Measurements from ENCODE around the gene ITIH5. TPM values are rescaled to one million over a fixed set of nuclear protein-coding genes. Genes with fewer than 3 reads are reported as not detected.

The ITIH5 gene
- total RNA-seq, 2 experiments from 2014 or later, result not detected

GRCh38 chr10:7679256-7679655 is 12.5 kb upstream of the ITIH5 start:
- CTCF ChIA-PET, result interaction anchor here (3.1 kb wide), 1 partner anchor 8 kb away, joined by 14 read pairs; no protein-coding TSS in a partner anchor
- Mint-ChIP-seq H3K27me3 (peaks cover 36% of the 10 kb centered on the region), H3K4me3 (no peak overlapping the region), H3K36me3 (ENCODE audit: low read depth) (no peaks in the 10 kb centered on the region), H3K4me1 (ENCODE audit: low read depth) (no peaks in the 10 kb centered on the region), H3K9me3 (no peaks in the 10 kb centered on the region), H3K27ac (no peak overlapping the region)
- Histone ChIP-seq H3K4me1 (ENCODE audit: insufficient read depth, low read length) (no peaks in the 10 kb centered on the region), H3K4me3 (ENCODE audit: low read length) (no peak overlapping the region), H3K27ac (ENCODE audit: low read depth in 1 of 2, low read length in 2 of 2) (no peak overlapping the region), H3K9me3 (ENCODE audit: control insufficient read depth in 1 of 2, insufficient read depth in 1 of 2, low read length in 2 of 2) (no peaks in the 10 kb centered on the region), H3K36me3 (ENCODE audit: insufficient read depth, low read length) (no peaks in the 10 kb centered on the region), H3K27me3 (ENCODE audit: control insufficient read depth in 1 of 2, insufficient read depth in 2 of 2, low read length in 2 of 2) (peaks cover 8 to 22% of the 10 kb centered on the region in 2 experiments)
- no peak for ATAC-seq (ENCODE audit: poor library complexity)
- DNase-seq, result no peak
- POLR2A ChIA-PET, result no interaction called here
- intact Hi-C loops (cut with DNase I, micrococcal nuclease), result loop anchor here in 1 of 2 experiments (5.0 kb wide), 1 partner anchor 487 kb away; no protein-coding TSS in a partner anchor
- TF ChIP-seq CTCF (IDR thresholded peaks at IDR 0.05), result no peak

- H3K27me3 Mint-ChIP-seq, result peaks cover 76% of the 10 kb centered on the region
- DNase-seq (no peak), ATAC-seq (ENCODE audit: poor library complexity) (no peak)
- H3K4me1 Mint-ChIP-seq (ENCODE audit: low read depth), result peaks cover 5% of the 10 kb centered on the region
- intact Hi-C loops (cut with DNase I, micrococcal nuclease), result no loop called here
- no peak overlapping the region for H3K27ac ChIP-seq (ENCODE audit: low read depth in 1 of 2, low read length in 2 of 2)
- no peak overlapping the region for H3K4me3 ChIP-seq (ENCODE audit: low read length)
- POLR2A ChIA-PET, result no interaction called here
- TF ChIP-seq CTCF (IDR thresholded peaks at IDR 0.05), result no peak
- H3K4me1 ChIP-seq (ENCODE audit: insufficient read depth, low read length), result peaks cover 3% of the 10 kb centered on the region
- H3K27me3 ChIP-seq (ENCODE audit: control insufficient read depth in 1 of 2, insufficient read depth in 2 of 2, low read length in 2 of 2), result peaks cover 18 to 37% of the 10 kb centered on the region in 2 experiments
- H3K36me3 ChIP-seq (ENCODE audit: insufficient read depth, low read length), result no peaks in the 10 kb centered on the region
- H3K4me3 Mint-ChIP-seq, result no peak overlapping the region
- H3K9me3 ChIP-seq (ENCODE audit: control insufficient read depth in 1 of 2, insufficient read depth in 1 of 2, low read length in 2 of 2), result no peaks in the 10 kb centered on the region
- no peak overlapping the region for H3K27ac Mint-ChIP-seq
- H3K9me3 Mint-ChIP-seq, result no peaks in the 10 kb centered on the region
- no peaks in the 10 kb centered on the region for H3K36me3 Mint-ChIP-seq (ENCODE audit: low read depth)
- CTCF ChIA-PET, result no interaction called here
Measured at GRCh38 chr10:7672341-7673134, 5.8 kb upstream of the ITIH5 start.

GRCh38 chr10:7670157-7670556 is 3.4 kb upstream of the ITIH5 start:
- ChIA-PET CTCF (no interaction called here), POLR2A (no interaction called here)

More at GRCh38 chr10:7670157-7670556, 3.4 kb upstream of the ITIH5 start:
- Mint-ChIP-seq H3K4me1 (ENCODE audit: low read depth) (peaks cover 18% of the 10 kb centered on the region), H3K4me3 (peak overlapping the region; percentile 3), H3K36me3 (ENCODE audit: low read depth) (no peaks in the 10 kb centered on the region), H3K27me3 (peaks cover 74% of the 10 kb centered on the region), H3K9me3 (no peaks in the 10 kb centered on the region), H3K27ac (no peak overlapping the region)
- DNase-seq (no peak), ATAC-seq (ENCODE audit: poor library complexity) (no peak)
- Histone ChIP-seq H3K4me3 (ENCODE audit: low read length) (no peak overlapping the region), H3K4me1 (ENCODE audit: insufficient read depth, low read length) (peaks cover 16% of the 10 kb centered on the region), H3K27me3 (ENCODE audit: control insufficient read depth in 1 of 2, insufficient read depth in 2 of 2, low read length in 2 of 2) (peaks cover 26 to 37% of the 10 kb centered on the region in 2 experiments), H3K9me3 (ENCODE audit: control insufficient read depth in 1 of 2, insufficient read depth in 1 of 2, low read length in 2 of 2) (no peaks in the 10 kb centered on the region), H3K36me3 (ENCODE audit: insufficient read depth, low read length) (no peaks in the 10 kb centered on the region), H3K27ac (ENCODE audit: low read depth in 1 of 2, low read length in 2 of 2) (no peak overlapping the region)
- intact Hi-C loops (cut with DNase I, micrococcal nuclease), result no loop called here
- TF ChIP-seq CTCF (IDR thresholded peaks at IDR 0.05), result no peak

All from CD4-positive, alpha-beta T cell (primary cell).